Measurements from ENCODE around the gene SCN3A.

SCN3A gene

DNA sequence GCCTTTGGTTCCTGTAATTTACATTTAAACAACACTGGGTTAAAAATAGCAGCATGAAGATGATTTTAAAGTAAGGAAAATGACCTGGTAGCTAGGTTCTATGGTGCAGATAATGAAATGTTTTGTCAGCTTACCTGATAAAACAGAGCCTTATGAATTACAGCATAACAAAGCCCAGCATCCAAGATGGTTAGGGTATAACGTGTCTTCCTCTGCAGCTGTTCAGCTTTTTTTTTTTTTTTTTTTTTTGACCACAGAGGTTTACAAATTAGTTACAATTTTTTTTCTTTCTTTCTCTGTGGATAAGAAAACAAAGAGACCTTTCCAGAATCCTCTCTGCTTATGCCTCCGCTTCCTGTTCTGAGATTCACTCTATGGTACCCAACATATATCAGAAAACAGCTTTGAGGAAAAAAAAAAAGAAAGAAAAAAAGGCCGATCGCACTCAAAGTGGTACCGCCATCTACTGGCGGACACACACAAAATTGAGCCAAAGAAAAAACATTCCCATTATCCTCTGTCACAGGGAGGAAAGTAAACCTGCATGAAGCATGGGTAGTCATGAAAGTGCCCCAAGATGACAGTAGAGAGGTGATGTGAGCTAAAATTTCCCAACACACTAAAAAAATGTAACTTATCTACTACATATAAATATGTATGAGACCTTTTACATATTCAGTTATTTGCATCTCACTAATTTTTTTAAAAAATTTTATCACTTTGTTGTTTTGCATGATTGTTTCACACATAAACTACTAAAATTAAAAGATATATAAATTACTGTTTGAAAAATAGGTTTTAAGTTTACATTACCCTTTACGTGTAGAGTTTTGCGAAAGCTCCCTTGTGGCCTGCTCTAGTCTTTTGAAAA, at the start of gene SCN3A:
Gene SCN3A, minus strand, starts transcription at position 362 of the 871 bp plus-strand sequence. CDS start 27,656 bp downstream, outside the sequence.
- in situ Hi-C loops (cut with MboI; ENCODE audit: low sequenced_read_pairs), result no loop called here

DNA sequence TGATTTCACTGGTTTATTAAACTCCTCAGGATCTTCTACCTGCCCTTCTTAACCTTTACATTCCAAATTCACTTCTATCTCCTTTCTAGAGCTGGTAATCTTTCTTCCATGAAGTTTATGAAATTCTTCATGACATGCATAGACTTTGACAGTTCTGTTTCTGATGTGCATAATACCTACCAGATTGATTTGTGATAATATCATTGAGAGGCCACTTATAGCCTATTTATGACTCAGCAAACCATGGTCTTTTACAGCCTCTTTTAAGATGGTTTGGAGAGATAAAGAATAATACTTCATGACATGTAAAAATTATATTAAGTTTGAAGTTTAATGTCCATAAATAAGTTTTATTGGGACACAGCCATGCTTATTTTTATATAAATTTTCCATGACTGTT, 49.3 kb upstream of the SCN3A start:
- in situ Hi-C loops (cut with MboI; ENCODE audit: low sequenced_read_pairs), result no loop called here

DNA sequence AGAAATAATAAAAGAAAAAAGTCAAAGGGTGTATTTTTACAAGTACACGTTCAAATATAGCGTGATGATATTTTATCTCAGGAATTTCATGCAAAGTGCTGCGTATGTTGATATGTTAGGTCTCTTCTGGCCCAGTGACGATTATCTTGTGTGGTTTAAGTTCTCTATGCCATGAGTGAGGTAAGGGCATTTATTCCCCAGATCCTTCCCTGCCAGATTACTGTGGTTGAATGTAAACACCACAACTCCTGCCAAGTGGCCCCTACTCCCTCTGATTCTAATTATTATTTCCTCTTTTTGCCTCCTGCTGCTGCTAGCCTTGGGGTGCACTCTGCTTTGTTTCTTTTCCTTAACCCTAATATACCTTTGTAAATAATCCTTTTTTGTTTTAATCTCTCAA, 47.5 kb upstream of the SCN3A start:
- in situ Hi-C loops (cut with MboI; ENCODE audit: low sequenced_read_pairs), result no loop called here

DNA sequence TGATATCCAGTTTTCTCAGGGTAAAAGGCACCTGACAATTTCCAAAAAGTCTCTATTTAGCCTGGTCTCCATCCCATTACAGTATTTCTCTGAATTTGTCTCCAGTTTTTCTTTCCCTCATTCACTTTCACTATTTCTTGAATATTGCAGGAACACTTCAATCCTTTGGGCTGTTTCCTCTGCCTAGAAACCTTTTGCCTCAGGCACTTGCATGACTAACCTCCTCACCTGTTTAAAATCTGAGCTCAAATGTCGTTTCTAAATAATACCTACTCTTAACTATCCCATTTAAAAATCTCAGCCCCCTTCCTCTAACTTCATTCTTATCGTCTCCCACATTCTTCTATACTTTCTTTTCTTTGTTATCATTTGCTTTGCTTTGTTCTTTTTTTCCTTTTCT, 44.4 kb upstream of the SCN3A start:
- in situ Hi-C loops (cut with MboI; ENCODE audit: low sequenced_read_pairs), result no loop called here

DNA sequence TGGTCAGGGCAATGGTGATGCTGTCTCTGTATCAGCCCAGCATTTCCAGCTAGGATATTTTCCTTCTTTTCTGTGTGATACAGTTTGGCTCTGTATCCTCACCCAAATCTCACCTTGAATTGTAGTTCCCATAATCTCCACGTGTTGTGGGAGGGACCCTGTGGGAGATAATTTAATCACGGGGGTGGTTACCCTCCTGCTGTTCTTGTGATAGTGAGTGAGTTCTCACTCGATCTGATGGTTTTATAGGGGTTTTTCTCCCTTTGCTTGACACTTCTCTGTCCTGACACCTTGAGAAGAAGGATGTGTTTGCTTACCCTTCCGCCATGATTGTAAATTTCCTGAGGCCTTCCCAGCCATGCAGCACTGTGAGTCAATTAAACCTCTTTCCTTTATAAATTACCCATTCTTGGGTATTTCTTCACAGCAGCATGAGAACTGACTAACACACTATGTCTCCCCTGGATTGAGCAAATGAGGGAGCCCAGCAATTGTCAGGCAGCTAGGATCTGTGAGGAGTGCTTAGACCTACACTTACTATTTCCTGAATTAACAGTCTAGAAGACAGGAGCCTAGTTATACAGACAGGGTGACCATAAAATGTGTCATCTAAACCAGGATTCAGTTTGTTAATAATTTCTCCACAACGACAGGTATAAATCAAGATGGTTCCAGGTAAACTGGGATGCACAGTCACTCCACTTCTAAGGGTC, 41.4 kb upstream of the SCN3A start:
- in situ Hi-C loops (cut with MboI; ENCODE audit: low sequenced_read_pairs), result no loop called here

DNA sequence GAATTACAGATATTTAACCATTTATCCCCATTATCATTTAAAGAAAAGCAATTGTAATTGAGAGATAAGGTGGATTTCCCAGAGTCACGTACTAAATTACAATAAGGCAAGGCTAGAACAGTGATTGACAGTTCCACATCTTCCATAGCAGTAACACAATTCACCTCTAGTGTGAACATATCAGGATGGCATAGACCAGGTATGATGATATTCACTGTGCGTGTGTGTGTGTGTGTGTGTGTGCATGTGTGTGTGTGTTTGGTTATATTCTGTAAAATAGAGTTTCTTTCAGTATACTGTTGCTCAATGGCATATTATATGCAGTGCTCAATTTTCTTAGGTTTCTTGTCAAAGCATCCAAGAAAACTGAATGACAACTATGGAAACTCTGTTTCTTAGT, 37.1 kb upstream of the SCN3A start:
- in situ Hi-C loops (cut with MboI; ENCODE audit: low sequenced_read_pairs), result no loop called here

DNA sequence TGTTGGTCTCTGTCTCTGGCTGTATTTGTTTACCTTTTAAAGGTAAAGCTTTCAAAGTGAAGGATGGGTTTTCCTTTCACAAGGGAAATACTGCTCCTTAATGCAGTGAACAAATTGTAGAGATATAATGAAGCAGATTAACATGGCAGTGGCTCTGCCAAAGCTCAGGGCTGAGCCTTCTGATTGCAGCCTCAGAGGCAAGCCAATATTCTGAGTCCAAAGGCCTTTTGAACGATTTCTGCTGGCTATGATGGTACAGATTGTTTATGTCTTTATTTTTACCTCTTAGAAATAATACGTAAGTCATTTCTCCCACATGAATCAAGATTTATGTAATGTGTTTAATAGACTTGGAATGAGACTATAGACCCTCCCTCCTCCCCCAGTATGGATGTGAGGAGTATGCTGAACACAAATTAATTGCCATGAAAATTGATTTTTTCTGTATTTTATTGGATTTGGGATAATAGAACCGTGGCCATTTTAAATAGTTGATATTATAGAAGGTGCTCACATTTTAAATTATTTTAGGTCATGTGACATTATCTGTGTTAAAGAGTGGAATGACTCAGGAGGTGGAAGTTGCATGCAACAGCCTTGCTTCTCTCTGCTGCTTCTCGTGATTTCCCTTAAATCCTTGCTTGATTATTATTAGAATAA, 36.1 kb upstream of the SCN3A start:
- in situ Hi-C loops (cut with MboI; ENCODE audit: low sequenced_read_pairs), result no loop called here

DNA sequence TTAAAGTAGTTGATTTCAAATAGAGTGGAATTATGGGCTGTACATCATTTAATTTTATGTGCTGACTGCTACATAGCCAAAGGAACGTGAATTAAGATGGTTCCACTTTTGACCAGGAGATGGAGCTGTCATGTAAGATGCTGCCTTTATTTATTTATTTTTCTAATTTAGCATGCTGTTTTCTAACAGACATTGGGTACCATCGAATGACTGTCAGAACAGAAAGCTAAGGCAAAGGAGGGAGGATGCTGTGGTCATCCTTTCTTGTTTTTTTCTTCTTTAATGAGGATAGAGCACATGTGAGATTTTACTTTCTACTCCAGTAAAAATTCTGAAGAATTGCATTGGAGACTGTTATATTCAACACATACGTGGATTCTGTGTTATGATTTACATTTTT, 35.4 kb upstream of the SCN3A start, which contains the start of gene SCN2A:
Gene SCN2A, plus strand, starts transcription at position 185 of the 400 bp plus-strand sequence. CDS start 56,410 bp downstream, outside the sequence.
- in situ Hi-C loops (cut with MboI; ENCODE audit: low sequenced_read_pairs), result no loop called here

DNA sequence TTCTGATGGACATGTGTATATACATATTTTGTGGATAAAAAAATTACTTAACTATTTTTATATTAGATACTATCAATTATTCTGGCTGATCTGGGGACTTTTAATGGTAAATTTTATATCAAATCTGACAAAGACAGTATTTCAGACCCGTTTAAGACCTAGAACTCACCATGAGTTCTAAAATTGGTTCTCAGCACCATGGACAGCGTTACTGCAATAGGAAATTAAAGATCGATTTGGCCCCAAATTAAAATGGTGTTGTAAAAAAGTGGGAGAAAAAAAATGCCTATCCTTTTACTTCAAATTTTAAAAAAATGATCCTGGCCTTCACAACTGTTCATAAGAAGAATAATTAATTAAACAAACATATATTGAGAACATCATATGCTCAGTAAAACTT, 34.4 kb upstream of the SCN3A start:
- in situ Hi-C loops (cut with MboI; ENCODE audit: low sequenced_read_pairs), result no loop called here

DNA sequence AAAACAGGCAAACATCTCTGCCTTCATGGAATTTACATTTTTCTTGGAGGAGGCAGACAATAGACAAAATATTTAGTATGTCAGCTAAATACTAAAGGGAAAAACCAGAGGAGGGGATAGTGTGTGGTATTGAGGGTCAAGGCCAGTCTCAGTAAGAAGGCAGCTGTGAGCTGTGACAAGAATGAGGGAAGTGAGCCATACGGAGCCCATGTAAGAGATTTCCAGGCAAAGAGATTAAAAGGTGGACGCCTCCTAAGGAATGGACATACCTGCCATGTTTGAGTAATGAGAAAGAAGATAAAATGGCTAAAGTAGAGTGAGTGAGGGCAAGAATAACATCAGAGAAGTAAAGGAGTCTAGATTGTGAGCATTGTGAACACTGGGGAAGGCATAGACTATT, 33.2 kb upstream of the SCN3A start:
- in situ Hi-C loops (cut with MboI; ENCODE audit: low sequenced_read_pairs), result no loop called here

DNA sequence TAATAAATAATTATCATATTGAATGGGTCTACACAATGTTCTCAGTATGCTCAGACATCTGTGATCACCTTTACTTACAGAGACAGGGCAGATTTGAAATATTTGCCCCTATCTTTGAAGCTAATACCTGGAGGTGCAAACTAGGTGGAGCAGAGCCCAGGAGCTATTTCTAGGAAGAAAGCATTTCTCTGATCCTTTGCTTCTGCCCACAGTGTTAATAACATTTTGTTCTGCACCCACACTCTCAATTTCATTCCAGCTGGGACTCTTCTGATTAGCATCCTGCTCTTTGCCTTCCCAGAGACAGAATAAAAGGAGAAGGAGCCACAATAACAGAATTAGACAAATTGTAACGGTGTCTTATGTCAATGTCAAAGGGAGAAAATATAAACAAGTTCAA, 23.7 kb upstream of the SCN3A start:
- in situ Hi-C loops (cut with MboI; ENCODE audit: low sequenced_read_pairs), result no loop called here

DNA sequence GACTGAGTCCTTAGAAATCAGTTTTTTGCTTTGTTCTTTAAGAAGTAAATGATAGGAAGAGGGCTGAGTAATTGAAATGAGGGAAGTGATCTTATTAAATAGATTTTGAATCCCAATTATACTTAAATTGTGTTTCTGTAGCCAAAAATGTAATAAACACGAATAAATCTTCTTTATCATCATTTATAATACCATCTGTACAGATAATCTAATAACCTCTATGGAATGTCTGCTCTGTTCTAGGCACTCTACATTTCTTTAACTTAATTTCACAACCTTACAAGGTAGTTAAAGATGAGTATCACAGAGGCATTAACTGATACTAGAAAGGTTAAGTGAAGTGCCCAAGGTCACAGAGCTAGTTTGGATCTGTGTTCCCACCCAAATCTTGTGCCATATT, 21.1 kb upstream of the SCN3A start:
- in situ Hi-C loops (cut with MboI; ENCODE audit: low sequenced_read_pairs), result no loop called here

DNA sequence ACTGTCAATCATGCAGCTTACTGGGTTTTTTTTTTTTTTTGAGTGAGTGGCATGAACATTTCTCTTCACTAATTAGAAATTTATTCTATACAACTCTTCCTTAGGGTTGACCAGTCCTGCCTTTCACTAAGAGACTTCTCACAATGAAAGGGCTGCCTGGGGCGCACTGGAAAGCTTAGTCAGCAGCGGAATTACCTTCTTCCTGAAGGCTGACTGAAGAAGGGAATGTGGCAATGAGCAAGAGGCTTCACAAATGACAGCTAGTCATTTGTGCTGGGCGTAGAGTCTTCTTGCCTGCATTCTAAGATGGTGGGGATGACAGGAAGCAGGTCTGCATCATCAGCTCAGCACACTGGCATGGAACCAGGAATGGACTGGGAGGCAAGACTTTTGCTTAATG, 15.6 kb upstream of the SCN3A start:
- in situ Hi-C loops (cut with MboI; ENCODE audit: low sequenced_read_pairs), result no loop called here

DNA sequence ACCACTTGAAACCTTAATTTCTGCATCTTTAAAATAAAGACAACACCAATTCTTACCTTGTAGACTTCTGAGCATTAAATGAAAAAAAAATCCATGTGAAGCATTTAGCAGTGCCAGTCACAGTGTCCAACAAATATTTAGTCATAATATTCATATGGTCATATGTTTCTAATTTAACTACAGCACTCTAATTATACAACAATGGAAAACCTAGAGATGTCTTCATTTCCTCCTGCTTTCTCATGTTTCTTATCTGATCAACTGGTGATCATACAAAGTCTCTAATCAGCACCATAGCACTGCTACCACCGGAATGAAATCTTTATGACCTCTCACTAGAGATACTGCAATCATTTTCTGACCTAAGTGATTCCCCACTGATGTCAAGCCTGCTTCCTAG, 10.2 kb upstream of the SCN3A start:
- in situ Hi-C loops (cut with MboI; ENCODE audit: low sequenced_read_pairs), result no loop called here

DNA sequence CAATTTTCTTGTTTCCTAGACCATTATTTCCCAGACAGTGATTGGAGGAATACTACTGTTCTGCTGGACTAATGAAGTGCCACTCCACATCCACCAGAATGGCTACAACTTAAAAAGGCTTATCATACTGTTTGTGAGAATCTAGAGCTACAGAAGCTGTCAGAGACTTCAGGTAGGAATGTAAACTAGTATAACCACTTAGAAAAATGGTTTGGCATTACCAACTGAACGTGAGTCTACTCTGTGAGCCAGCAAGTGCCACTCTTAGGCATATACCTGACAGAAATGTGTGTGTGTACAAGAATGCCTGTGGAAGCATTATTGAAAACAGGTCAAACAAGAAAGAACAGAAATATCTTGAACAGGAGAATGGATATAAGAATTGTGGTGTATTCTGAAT, 4.2 kb upstream of the SCN3A start:
- in situ Hi-C loops (cut with MboI; ENCODE audit: low sequenced_read_pairs), result no loop called here

DNA sequence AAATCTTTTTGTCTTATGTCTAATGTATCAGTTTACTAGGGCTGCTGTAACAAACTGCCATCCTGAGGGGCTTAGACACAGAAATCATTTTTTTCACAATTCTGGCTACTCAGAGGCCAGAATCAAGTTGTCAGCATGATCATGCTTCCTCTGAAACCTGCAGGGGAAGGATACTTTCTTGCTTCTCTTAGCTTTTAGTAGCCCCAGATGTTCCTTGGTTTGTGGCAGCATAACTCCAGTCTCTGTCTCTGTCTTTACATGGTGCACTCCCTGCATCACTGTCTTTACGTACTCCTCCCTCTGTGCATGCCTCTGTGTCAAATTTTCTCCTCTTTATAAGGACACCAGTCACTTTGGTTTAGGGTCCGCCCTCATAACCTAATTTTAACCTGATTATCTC, 2.0 kb upstream of the SCN3A start:
- in situ Hi-C loops (cut with MboI; ENCODE audit: low sequenced_read_pairs), result no loop called here

DNA sequence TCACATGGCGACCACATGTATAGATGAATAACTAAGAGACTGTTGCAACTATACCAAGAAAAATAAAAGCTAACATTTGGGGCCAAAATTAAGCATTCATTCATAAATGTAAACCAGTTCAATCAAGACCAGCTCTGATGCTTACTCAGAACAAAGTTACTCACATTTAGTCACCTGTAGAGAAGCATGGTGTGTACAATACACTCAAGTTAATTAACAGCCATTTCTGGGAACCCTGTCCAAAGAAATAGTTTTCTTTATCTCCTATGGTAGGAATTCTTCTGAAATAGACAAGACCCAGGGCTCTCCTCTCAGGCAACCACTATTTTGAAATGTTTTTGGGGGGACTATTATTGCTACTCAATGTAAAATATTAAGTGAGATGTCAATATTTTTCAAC, 1.6 kb downstream of the SCN3A start:
- in situ Hi-C loops (cut with MboI; ENCODE audit: low sequenced_read_pairs), result no loop called here

DNA sequence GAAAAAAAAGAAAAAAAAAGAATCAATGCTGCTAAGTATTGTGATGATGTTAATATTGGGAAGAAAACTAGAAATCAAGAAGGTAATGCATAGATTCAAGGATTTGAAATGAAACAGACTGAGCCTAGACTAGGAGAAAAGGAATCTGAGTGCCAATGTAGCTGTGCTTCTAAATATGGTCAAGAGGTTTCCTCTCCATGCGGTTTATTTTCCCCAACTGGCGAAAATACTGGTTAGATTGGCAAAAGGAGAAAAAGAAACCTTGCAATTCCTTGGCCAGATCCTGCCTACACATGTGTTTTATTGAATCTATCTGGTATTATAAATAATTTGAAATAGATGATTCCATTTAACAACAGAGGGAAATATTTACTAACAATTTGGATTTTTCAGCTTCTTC, 5.7 kb downstream of the SCN3A start:
- in situ Hi-C loops (cut with MboI; ENCODE audit: low sequenced_read_pairs), result no loop called here

DNA sequence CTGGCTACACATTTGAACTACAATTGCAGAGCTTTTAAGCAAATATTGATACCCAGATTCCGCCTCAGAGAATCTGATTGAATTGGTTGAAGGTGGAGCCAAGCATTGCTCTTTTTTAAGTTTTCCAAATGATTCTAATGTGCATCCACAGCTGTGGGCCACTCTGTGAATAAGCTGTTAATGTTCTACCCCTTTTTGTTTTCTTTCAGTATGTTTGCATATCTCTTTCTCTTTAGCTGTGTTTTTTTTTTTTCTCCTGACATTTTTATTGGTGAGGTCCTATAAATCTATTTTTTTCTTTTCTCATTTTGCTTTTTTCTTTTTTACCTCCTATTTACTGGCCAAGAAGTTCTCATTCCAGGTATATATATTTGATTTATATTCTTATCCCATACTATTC, 6.5 kb downstream of the SCN3A start:
- in situ Hi-C loops (cut with MboI; ENCODE audit: low sequenced_read_pairs), result no loop called here

DNA sequence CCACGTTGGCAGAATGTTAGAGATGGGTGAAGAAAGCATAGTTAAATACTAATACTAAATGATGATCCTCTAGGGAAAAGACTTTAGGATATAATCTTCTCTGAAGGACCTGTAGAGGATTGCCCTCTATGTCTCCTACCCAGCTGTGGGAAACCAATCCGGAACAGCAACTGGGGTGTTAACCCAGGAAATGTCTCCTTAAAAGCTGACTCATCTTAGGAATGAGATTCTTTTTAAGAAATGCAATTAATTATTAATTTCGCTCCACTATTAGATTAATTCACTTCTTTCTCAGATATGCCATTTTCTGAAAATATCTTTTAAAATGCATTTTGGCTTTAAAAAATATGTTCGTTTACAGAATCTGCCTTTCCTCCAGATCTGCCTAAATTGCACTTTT, 7.4 kb downstream of the SCN3A start:
- in situ Hi-C loops (cut with MboI; ENCODE audit: low sequenced_read_pairs), result no loop called here

DNA sequence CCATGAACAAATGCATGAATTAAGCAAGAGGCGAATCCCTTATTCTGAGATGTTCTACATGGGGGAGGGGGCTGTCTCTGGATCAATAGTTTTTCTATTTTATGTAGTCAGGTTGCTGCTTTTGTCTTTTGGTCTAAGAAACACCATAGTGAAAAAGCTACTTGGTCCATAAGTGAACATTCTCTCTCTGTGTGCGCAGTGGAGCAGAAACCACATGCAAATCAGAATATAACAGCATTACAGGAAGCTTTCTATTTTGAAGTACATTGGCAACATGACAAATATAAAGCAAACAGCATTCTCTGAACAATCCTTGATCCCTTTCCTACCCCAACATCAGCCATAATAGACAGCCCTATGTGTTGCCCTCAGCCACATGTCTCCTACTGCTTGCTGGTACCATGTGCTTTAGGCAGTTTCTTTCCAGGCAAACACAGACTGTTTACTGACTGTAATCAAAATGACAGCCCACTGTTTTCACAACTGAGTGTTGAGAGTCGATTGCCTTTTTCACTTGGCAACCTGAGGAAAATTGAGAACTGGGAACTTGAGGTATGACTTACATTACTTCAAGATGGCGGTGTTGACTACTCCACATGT, 10.6 kb downstream of the SCN3A start:
- in situ Hi-C loops (cut with MboI; ENCODE audit: low sequenced_read_pairs), result no loop called here

Measured in hTERT RPE-1 (cell line).